Vagina (tissue), 2 donors: ENCODE measurements around the gene C10orf90. TPM values are rescaled to one million over a fixed set of nuclear protein-coding genes. Genes with fewer than 3 reads are reported as not detected.

Experiments used
- DNase-seq, 2 donors: peaks; one replicate each; pipeline ENCODE4 v3.0.0-alpha.2; 2017; ENCODE audit errors: extremely low spot score in 2 of 2
- H3K27ac ChIP-seq: fragments of 200-600 bp; sonication (generic); one replicate; pipeline ENCODE4 v1.5.1; 2019
- H3K27me3 ChIP-seq: fragments of 200-600 bp; sonication (generic); one replicate; pipeline ENCODE4 v1.5.1; 2019
- H3K36me3 ChIP-seq, 2 donors: fragments of 200-600 bp; sonication (generic); one replicate each; pipeline ENCODE4 v1.5.1; 2017 to 2019
- H3K4me1 ChIP-seq: fragments of 200-600 bp; sonication (generic); one replicate; pipeline ENCODE4 v1.5.1; 2019
- H3K4me3 ChIP-seq, 2 donors: fragments of 200-600 bp; sonication (generic); 1 replicate in 1 of 2; 2 replicates in 1 of 2; pipeline ENCODE4 v1.5.1; 2016 to 2019
- H3K9me3 ChIP-seq: fragments of 200-600 bp; sonication (generic); one replicate; pipeline ENCODE4 v1.5.1; 2019
- CTCF ChIP-seq, 3 experiments: fragments of 450-650 bp in 2 of 3; fragments of 200-600 bp in 1 of 3; sonication (generic) in 1 of 3; IDR thresholded peaks; one replicate each; pipeline ENCODE4 v1.5.1; 2017 to 2019; ENCODE audit warnings: antibody characterized with exemption in 3 of 3, mild to moderate bottlenecking in 2 of 3, moderate library complexity in 2 of 3
- POLR2A ChIP-seq, 2 donors: fragments of 450-650 bp; IDR thresholded peaks; one replicate each; pipeline ENCODE4 v1.6.1; 2017; ENCODE audit warnings: antibody characterized with exemption in 2 of 2, mild to moderate bottlenecking in 2 of 2, moderate library complexity in 2 of 2
- POLR2AphosphoS5 ChIP-seq, 2 donors: sonication (generic); formaldehyde crosslinking; IDR thresholded peaks; one replicate each; pipeline ENCODE4 v1.9.0; 2017; ENCODE audit warnings: antibody characterized with exemption in 2 of 2, mild to moderate bottlenecking in 2 of 2, low read depth in 1 of 2; ENCODE audit not compliant: insufficient read depth in 1 of 2
- intact Hi-C: fragments of 100-400 bp; cut with DNase I; formaldehyde crosslinking; loops from one replicate; pipeline ENCODE4 v1.15.1; 2023
- total RNA-seq: library from RNA; depleted of rRNA; stranded (reverse); fragments of >200 nt; gene quantifications from one replicate; pipeline ENCODE4 v1.2.3, GENCODE V29; 2016

The C10orf90 gene
- total RNA-seq, 1 donor from 2014 or later, result not detected

- no peaks in the 10 kb centered on the region for H3K27me3 ChIP-seq
- H3K27ac ChIP-seq, result no peak overlapping the region
- H3K36me3 ChIP-seq, result no peaks in the 10 kb centered on the region
- DNase-seq, result no peak
- H3K9me3 ChIP-seq, result no peaks in the 10 kb centered on the region
- no peak overlapping the region for H3K4me3 ChIP-seq
- intact Hi-C loops, result no loop called here
- TF ChIP-seq POLR2AphosphoS5 (IDR thresholded peaks at IDR 0.05; ENCODE audit: insufficient read depth in 1 of 2, low read depth in 1 of 2) (no peak), POLR2A (IDR thresholded peaks at IDR 0.05) (no peak)
- no peaks in the 10 kb centered on the region for H3K4me1 ChIP-seq
Observed at GRCh38 chr10:126500866-126501265, 169.6 kb downstream of the C10orf90 start.

GRCh38 chr10:126500185-126500584 lies 170.3 kb downstream of the C10orf90 start:
- no peak for DNase-seq
- Histone ChIP-seq H3K27me3 (no peaks in the 10 kb centered on the region), H3K4me3 (no peak overlapping the region), H3K9me3 (no peaks in the 10 kb centered on the region), H3K4me1 (no peaks in the 10 kb centered on the region), H3K36me3 (no peaks in the 10 kb centered on the region), H3K27ac (no peak overlapping the region)
- intact Hi-C loops, result no loop called here
- TF ChIP-seq CTCF (IDR thresholded peaks at IDR 0.05), result no peak
- TF ChIP-seq POLR2A (IDR thresholded peaks at IDR 0.05), result no peak
- TF ChIP-seq POLR2AphosphoS5 (IDR thresholded peaks at IDR 0.05; ENCODE audit: insufficient read depth in 1 of 2, low read depth in 1 of 2), result no peak

DNA sequence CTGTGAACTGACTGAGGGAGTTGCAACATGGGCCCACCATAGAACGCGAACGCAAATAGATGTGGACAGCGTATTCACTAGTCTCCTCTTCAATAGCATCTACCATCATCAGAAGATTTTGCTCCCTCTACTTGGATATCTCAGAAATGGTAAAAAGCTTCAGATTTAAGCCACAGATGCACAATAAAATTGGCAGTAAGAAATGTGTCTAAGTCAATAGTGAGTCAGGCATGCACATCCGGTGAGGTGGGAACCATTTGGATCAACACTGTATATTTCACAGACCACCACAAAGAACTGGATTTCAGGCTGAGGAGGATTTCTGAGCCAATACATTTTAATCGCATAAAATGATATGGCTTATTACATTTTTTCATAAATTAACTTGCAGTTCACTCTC lies 170.7 kb downstream of the C10orf90 start:
- H3K4me1 ChIP-seq, result no peaks in the 10 kb centered on the region
- TF ChIP-seq POLR2A (IDR thresholded peaks at IDR 0.05), result no peak
- H3K27me3 ChIP-seq, result no peaks in the 10 kb centered on the region
- H3K36me3 ChIP-seq, result no peaks in the 10 kb centered on the region
- no peak overlapping the region for H3K4me3 ChIP-seq
- no peak for DNase-seq
- H3K9me3 ChIP-seq, result no peaks in the 10 kb centered on the region
- H3K27ac ChIP-seq, result no peak overlapping the region
- intact Hi-C loops, result no loop called here

DNA sequence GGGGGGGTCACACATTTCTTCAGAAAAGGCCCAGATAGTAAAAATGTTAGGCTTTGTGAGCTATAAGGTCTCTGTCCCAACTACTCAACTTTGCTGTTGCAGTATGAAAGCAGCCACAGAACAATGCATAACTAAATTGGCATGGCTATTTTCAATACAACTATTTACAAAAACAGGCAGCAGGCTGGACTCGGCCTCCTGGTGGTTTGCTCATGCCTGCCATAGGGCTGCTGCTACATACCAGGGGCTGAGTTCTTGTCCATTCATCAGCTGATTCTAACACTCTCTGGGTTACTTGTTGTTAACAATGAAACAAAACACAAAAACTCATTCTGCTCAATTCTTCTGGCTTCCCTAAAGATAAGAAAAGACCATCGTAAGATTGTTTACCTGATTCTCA lies 172.8 kb downstream of the C10orf90 start:
- intact Hi-C loops, result no loop called here
- Histone ChIP-seq H3K36me3 (no peaks in the 10 kb centered on the region), H3K27ac (no peak overlapping the region), H3K27me3 (no peaks in the 10 kb centered on the region), H3K4me1 (no peaks in the 10 kb centered on the region), H3K4me3 (no peak overlapping the region), H3K9me3 (no peaks in the 10 kb centered on the region)
- no peak for DNase-seq
- TF ChIP-seq POLR2AphosphoS5 (IDR thresholded peaks at IDR 0.05; ENCODE audit: insufficient read depth in 1 of 2, low read depth in 1 of 2) (no peak), CTCF (IDR thresholded peaks at IDR 0.05) (no peak), POLR2A (IDR thresholded peaks at IDR 0.05) (no peak)

- intact Hi-C loops, result no loop called here
- no peaks in the 10 kb centered on the region for H3K4me1 ChIP-seq
- TF ChIP-seq CTCF (IDR thresholded peaks at IDR 0.05) (no peak), POLR2A (IDR thresholded peaks at IDR 0.05) (no peak), POLR2AphosphoS5 (IDR thresholded peaks at IDR 0.05; ENCODE audit: insufficient read depth in 1 of 2, low read depth in 1 of 2) (no peak)
- H3K36me3 ChIP-seq, result no peaks in the 10 kb centered on the region
- no peak for DNase-seq
- no peaks in the 10 kb centered on the region for H3K9me3 ChIP-seq
- H3K27me3 ChIP-seq, result no peaks in the 10 kb centered on the region
- H3K27ac ChIP-seq, result no peak overlapping the region
- no peak overlapping the region for H3K4me3 ChIP-seq
Observed at GRCh38 chr10:126496771-126497545, 173.5 kb downstream of the C10orf90 start.

DNA sequence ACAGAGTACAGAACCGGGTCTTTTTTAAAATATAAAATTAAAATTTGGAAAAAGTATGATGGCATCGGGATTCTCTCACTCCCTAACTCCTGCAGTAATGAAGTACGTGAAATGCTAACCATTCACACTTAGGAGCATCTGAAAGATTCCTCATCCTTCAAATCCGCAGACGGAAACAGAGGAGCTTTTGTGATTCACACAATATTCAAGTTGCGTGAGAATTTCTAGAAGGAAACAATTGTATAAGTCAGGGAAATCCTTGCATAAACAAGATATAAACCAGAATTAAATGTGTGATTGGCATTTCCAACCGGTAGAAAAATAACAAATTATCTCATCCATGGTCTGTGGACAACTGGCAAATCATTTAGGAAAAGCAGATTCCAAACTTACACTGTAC lies 179.0 kb downstream of the C10orf90 start:
- H3K27me3 ChIP-seq, result no peaks in the 10 kb centered on the region
- intact Hi-C loops, result no loop called here
- H3K4me3 ChIP-seq, result no peak overlapping the region
- H3K27ac ChIP-seq, result no peak overlapping the region
- H3K4me1 ChIP-seq, result no peaks in the 10 kb centered on the region
- DNase-seq, result no peak
- no peaks in the 10 kb centered on the region for H3K9me3 ChIP-seq
- no peaks in the 10 kb centered on the region for H3K36me3 ChIP-seq
- TF ChIP-seq CTCF (IDR thresholded peaks at IDR 0.05) (no peak), POLR2AphosphoS5 (IDR thresholded peaks at IDR 0.05; ENCODE audit: insufficient read depth in 1 of 2, low read depth in 1 of 2) (no peak), POLR2A (IDR thresholded peaks at IDR 0.05) (no peak)
